ENCODE data around the gene LRBA.
"Not testable (repeated sequence)": the region's sequence is repeated elsewhere in the genome, so short reads cannot be mapped to it uniquely, and the experiment has no call there.

DNA sequence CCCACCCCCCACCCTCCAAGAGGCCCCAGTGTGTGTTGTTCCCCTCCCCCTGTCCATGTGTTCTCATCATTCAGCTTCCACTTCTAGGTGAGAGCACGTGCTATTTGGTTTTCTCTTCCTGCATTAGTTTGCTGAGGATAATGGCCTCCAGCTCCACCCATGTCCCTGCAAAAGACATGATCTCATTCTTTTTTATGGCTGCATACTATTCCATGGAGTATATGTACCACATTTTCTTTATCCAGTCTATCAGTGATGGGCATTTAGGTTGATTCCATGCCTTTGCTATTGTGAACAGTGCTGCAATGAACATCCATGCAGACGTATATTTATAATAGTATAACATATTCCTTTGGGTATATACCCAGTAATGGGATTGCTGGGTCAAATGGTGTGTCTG lies 628.7 kb downstream of the LRBA start:
- TF ChIP-seq, protein P1, sequence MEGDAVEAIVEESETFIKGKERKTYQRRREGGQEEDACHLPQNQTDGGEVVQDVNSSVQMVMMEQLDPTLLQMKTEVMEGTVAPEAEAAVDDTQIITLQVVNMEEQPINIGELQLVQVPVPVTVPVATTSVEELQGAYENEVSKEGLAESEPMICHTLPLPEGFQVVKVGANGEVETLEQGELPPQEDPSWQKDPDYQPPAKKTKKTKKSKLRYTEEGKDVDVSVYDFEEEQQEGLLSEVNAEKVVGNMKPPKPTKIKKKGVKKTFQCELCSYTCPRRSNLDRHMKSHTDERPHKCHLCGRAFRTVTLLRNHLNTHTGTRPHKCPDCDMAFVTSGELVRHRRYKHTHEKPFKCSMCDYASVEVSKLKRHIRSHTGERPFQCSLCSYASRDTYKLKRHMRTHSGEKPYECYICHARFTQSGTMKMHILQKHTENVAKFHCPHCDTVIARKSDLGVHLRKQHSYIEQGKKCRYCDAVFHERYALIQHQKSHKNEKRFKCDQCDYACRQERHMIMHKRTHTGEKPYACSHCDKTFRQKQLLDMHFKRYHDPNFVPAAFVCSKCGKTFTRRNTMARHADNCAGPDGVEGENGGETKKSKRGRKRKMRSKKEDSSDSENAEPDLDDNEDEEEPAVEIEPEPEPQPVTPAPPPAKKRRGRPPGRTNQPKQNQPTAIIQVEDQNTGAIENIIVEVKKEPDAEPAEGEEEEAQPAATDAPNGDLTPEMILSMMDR (IDR thresholded peaks at IDR 0.05), result not testable (repeated sequence)
- TF ChIP-seq POLR2A (IDR thresholded peaks at IDR 0.05), result not testable (repeated sequence)

Measured in body of pancreas (tissue), 4 donors.